ENCODE data around the gene ALK.

GRCh38 chr2:29304399-29305060, 616.9 kb downstream of the ALK start:
- TF ChIP-seq, protein P1, sequence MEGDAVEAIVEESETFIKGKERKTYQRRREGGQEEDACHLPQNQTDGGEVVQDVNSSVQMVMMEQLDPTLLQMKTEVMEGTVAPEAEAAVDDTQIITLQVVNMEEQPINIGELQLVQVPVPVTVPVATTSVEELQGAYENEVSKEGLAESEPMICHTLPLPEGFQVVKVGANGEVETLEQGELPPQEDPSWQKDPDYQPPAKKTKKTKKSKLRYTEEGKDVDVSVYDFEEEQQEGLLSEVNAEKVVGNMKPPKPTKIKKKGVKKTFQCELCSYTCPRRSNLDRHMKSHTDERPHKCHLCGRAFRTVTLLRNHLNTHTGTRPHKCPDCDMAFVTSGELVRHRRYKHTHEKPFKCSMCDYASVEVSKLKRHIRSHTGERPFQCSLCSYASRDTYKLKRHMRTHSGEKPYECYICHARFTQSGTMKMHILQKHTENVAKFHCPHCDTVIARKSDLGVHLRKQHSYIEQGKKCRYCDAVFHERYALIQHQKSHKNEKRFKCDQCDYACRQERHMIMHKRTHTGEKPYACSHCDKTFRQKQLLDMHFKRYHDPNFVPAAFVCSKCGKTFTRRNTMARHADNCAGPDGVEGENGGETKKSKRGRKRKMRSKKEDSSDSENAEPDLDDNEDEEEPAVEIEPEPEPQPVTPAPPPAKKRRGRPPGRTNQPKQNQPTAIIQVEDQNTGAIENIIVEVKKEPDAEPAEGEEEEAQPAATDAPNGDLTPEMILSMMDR (IDR thresholded peaks at IDR 0.05; ENCODE audit: borderline replicate concordance, extremely low read depth, low read length, poor library complexity, severe bottlenecking) = no peak
- TF ChIP-seq EZH2 (IDR thresholded peaks at IDR 0.05; ENCODE audit: borderline replicate concordance, low read depth, low read length, severe bottlenecking) = no peak

Data from DND-41 (cell line).